ENCODE results near the gene ZNF770.

ZNF770 gene

GRCh38 chr15:34988027-34988902, at the start of gene ZNF770:
ZNF770 (minus strand) TSS chr15:34988287; CDS start chr15:34983434, 4,853 bp downstream.
- DNase-seq (ENCODE audit: insufficient read length, low spot score), result peak; percentile 69
- peak; percentile 28 for FAIRE-seq

GRCh38 chr15:35028235-35028984, 40.3 kb upstream of the ZNF770 start:
- DNase-seq (ENCODE audit: insufficient read length, low spot score), result no peak
- no peak for FAIRE-seq

GRCh38 chr15:35023804-35024203, 35.7 kb upstream of the ZNF770 start:
- no peak for FAIRE-seq

GRCh38 chr15:35020974-35021373, 32.9 kb upstream of the ZNF770 start:
- DNase-seq (ENCODE audit: insufficient read length, low spot score), result no peak
- no peak for FAIRE-seq

More at GRCh38 chr15:35023804-35024203, 35.7 kb upstream of the ZNF770 start:
- DNase-seq (ENCODE audit: insufficient read length, low spot score), result no peak

- FAIRE-seq (no peak), DNase-seq (ENCODE audit: insufficient read length, low spot score) (no peak)
Observed at GRCh38 chr15:35019404-35020327, 31.6 kb upstream of the ZNF770 start.

GRCh38 chr15:35014241-35014640, 26.2 kb upstream of the ZNF770 start:
- FAIRE-seq (no peak), DNase-seq (ENCODE audit: insufficient read length, low spot score) (no peak)

GRCh38 chr15:35013370-35013769, 25.3 kb upstream of the ZNF770 start:
- FAIRE-seq, result no peak
- no peak for DNase-seq (ENCODE audit: insufficient read length, low spot score)

- DNase-seq (ENCODE audit: insufficient read length, low spot score), result no peak
- FAIRE-seq, result no peak
Observed at GRCh38 chr15:35007397-35007796, 19.3 kb upstream of the ZNF770 start.

- DNase-seq (ENCODE audit: insufficient read length, low spot score) (no peak), FAIRE-seq (no peak)
Observed at GRCh38 chr15:35005933-35006332, 17.8 kb upstream of the ZNF770 start.

GRCh38 chr15:35003928-35004327, 15.8 kb upstream of the ZNF770 start:
- no peak for DNase-seq (ENCODE audit: insufficient read length, low spot score)
- FAIRE-seq, result no peak

- DNase-seq (ENCODE audit: insufficient read length, low spot score) (peak; percentile 15), FAIRE-seq (no peak)
Observed at GRCh38 chr15:35000511-35000910, 12.4 kb upstream of the ZNF770 start.

GRCh38 chr15:34999906-35000305, 11.8 kb upstream of the ZNF770 start:
- DNase-seq (ENCODE audit: insufficient read length, low spot score), result no peak
- no peak for FAIRE-seq

GRCh38 chr15:34994925-34995324, 6.8 kb upstream of the ZNF770 start:
- FAIRE-seq (no peak), DNase-seq (ENCODE audit: insufficient read length, low spot score) (no peak)

GRCh38 chr15:34993877-34994276, 5.8 kb upstream of the ZNF770 start:
- FAIRE-seq, result no peak
- no peak for DNase-seq (ENCODE audit: insufficient read length, low spot score)

GRCh38 chr15:34993412-34993811, 5.3 kb upstream of the ZNF770 start:
- no peak for FAIRE-seq
- DNase-seq (ENCODE audit: insufficient read length, low spot score), result no peak

GRCh38 chr15:34987609-34988026, 469 bp downstream of the ZNF770 start:
- no peak for FAIRE-seq
- no peak for DNase-seq (ENCODE audit: insufficient read length, low spot score)

- DNase-seq (ENCODE audit: insufficient read length, low spot score), result no peak
- no peak for FAIRE-seq
Observed at GRCh38 chr15:34986771-34987480, 1.2 kb downstream of the ZNF770 start.

GRCh38 chr15:34986326-34986725, 1.8 kb downstream of the ZNF770 start:
- no peak for DNase-seq (ENCODE audit: insufficient read length, low spot score)
- FAIRE-seq, result no peak

GRCh38 chr15:34984889-34985630, 3.0 kb downstream of the ZNF770 start:
- FAIRE-seq (no peak), DNase-seq (ENCODE audit: insufficient read length, low spot score) (no peak)
